HCT116 (cell line): ENCODE data around the gene CCDC15. TPM values are rescaled to one million over a fixed set of nuclear protein-coding genes. Genes with fewer than 3 reads are reported as not detected.

Source experiments
- ATAC-seq: fragments of 200-7000 bp; cut with Tn5 transposase; 2 replicates; pipeline ENCODE4 v1.9.1; 2020; ENCODE audit warnings: mild to moderate bottlenecking, moderate library complexity
- BruUV-seq: library from RNA; stranded (reverse); fragments of 400-500 nt; replicated peaks from 2 replicates; lab custom pipeline; 2021; lab: Mats Ljungman, UMichigan
- CTCF ChIA-PET: fragments of 300-600 bp; sonication (Branson Sonifier 250); formaldehyde crosslinking; loops from one replicate; lab custom pipeline; 2021; ENCODE audit warnings: antibody characterized with exemption; lab: Charles Lee
- POLR2A ChIA-PET: fragments of 300-600, 350-600 bp; sonication (Branson Sonifier 250); formaldehyde crosslinking; loops from one replicate; lab custom pipeline; 2021; ENCODE audit warnings: antibody characterized with exemption; lab: Charles Lee
- RAD21 ChIA-PET, 2 experiments: fragments of 300-600 bp; sonication (Branson Sonifier 250); formaldehyde crosslinking; loops; one replicate each; lab custom pipeline; 2023; ENCODE audit warnings: low total read pairs in 2 of 2; ENCODE audit not compliant: uncharacterized antibody in 2 of 2, unreplicated experiment in 2 of 2, low non-redundant PET in 1 of 2; lab: Charles Lee
- DNase-seq: peaks from one replicate; pipeline ENCODE4 v3.0.0-alpha.2; 2010; ENCODE audit warnings: low read depth, low spot score
- H2AFZ ChIP-seq: fragments of 200-600 bp; shearing (Covaris generic), sonication (generic); 2 replicates; pipeline ENCODE4 v1.6.1; 2017; ENCODE audit warnings: low read depth, mixed run types, mixed read lengths, antibody characterized with exemption, low read length; ENCODE audit not compliant: poor library complexity, severe bottlenecking
- H3K27ac ChIP-seq: 2 replicates; pipeline ENCODE4 v1.5.1; 2012; ENCODE audit warnings: low read depth, low read length
- H3K27me3 ChIP-seq: fragments of 200-600 bp; sonication (generic); 2 replicates; pipeline ENCODE4 v1.6.1; 2016; ENCODE audit warnings: mixed run types, low read length, mixed read lengths; ENCODE audit not compliant: insufficient read depth
- H3K36me3 ChIP-seq, 2 experiments: fragments of 200-500 bp in 1 of 2; fragments of 200-600 bp in 1 of 2; sonication (Bioruptor generic) in 1 of 2; sonication (generic) in 1 of 2; 2 replicates each; pipeline versions ENCODE4 v1.5.1 to v1.6.1; 2014 to 2016; ENCODE audit warnings: low read length in 2 of 2, inconsistent platforms in 1 of 2, mixed read lengths in 1 of 2, mixed run types in 1 of 2; ENCODE audit not compliant: insufficient read depth in 2 of 2, control insufficient read depth in 1 of 2
- H3K4me1 ChIP-seq, 2 experiments: fragments of 200-600 bp in 1 of 2; sonication (generic) in 1 of 2; 2 replicates each; pipeline versions ENCODE4 v1.5.1 to v1.6.1; 2012 to 2017; ENCODE audit warnings: low read length in 2 of 2, inconsistent platforms in 1 of 2, mild to moderate bottlenecking in 1 of 2, mixed read lengths in 1 of 2, mixed run types in 1 of 2, moderate library complexity in 1 of 2; ENCODE audit not compliant: insufficient read depth in 2 of 2, control insufficient read depth in 1 of 2
- H3K4me2 ChIP-seq: fragments of 200-600 bp; sonication (generic); 2 replicates; pipeline ENCODE4 v1.6.1; 2017; ENCODE audit warnings: mixed run types, low read length, mixed read lengths
- H3K4me3 ChIP-seq, 2 experiments: fragments of 200-600 bp in 1 of 2; sonication (generic) in 1 of 2; replicated peaks in 1 of 2; 2 replicates each; pipeline ENCODE4 v1.5.1; 2011 to 2016; ENCODE audit warnings: low read length in 2 of 2, control low read depth in 1 of 2, low read depth in 1 of 2, mild to moderate bottlenecking in 1 of 2, mixed read lengths in 1 of 2, mixed run types in 1 of 2
- H3K79me2 ChIP-seq: fragments of 200-600 bp; sonication (generic); 2 replicates; pipeline ENCODE4 v1.6.1; 2017; ENCODE audit warnings: mild to moderate bottlenecking, mixed run types, low read length, moderate library complexity, mixed read lengths; ENCODE audit not compliant: insufficient read depth
- H3K9ac ChIP-seq: fragments of 200-600 bp; sonication (generic); 2 replicates; pipeline ENCODE4 v1.6.1; 2016; ENCODE audit warnings: low read length, mixed read lengths
- H3K9me2 ChIP-seq: fragments of 200-600 bp; sonication (generic), shearing (Covaris generic); 2 replicates; pipeline ENCODE4 v1.6.1; 2017; ENCODE audit warnings: mixed run types, mild to moderate bottlenecking, moderate library complexity; ENCODE audit not compliant: insufficient read depth
- H3K9me3 ChIP-seq, 2 experiments: fragments of 200-500 bp in 1 of 2; fragments of 200-600 bp in 1 of 2; sonication (Bioruptor generic) in 1 of 2; sonication (generic) in 1 of 2; 2 replicates each; pipeline ENCODE4 v1.6.1; 2014 to 2017; ENCODE audit warnings: low read length in 2 of 2, mixed read lengths in 2 of 2, inconsistent platforms in 1 of 2, low read depth in 1 of 2, mild to moderate bottlenecking in 1 of 2, mixed run types in 1 of 2, moderate library complexity in 1 of 2; ENCODE audit not compliant: control insufficient read depth in 1 of 2, insufficient read depth in 1 of 2
- H4K20me1 ChIP-seq: fragments of 200-600 bp; sonication (generic), shearing (Covaris generic); 2 replicates; pipeline ENCODE4 v1.6.1; 2017; ENCODE audit warnings: mixed run types, mild to moderate bottlenecking, moderate library complexity; ENCODE audit not compliant: insufficient read depth
- CBX3 ChIP-seq: IDR thresholded peaks from 2 replicates; pipeline ENCODE4 v1.6.1; 2012; ENCODE audit warnings: low read depth
- CEBPB ChIP-seq: IDR thresholded peaks from 2 replicates; pipeline ENCODE4 v1.6.1; 2012; ENCODE audit warnings: low read depth
- CTCF ChIP-seq, 3 experiments: fragments of 200-600 bp in 1 of 3; sonication (generic) in 1 of 3; IDR thresholded peaks in 2 of 3; conservative IDR thresholded peaks in 1 of 3; 2 replicates each; pipeline ENCODE4 v1.5.1; 2012 to 2017; ENCODE audit warnings: low read depth in 2 of 3, low read length in 2 of 3, antibody characterized with exemption in 1 of 3, borderline replicate concordance in 1 of 3, control low read depth in 1 of 3, mild to moderate bottlenecking in 1 of 3, mixed read lengths in 1 of 3, mixed run types in 1 of 3, moderate library complexity in 1 of 3; ENCODE audit not compliant: insufficient read depth in 1 of 3
- EGR1 ChIP-seq: IDR thresholded peaks from 2 replicates; pipeline ENCODE4 v1.6.1; 2012; ENCODE audit warnings: low read depth
- ELF1 ChIP-seq: IDR thresholded peaks from 2 replicates; pipeline ENCODE4 v1.6.1; 2012; ENCODE audit warnings: low read depth, borderline replicate concordance
- EZH2 ChIP-seq: fragments of 200-600 bp; sonication (generic); IDR thresholded peaks from 2 replicates; pipeline ENCODE4 v1.6.1; 2017; ENCODE audit warnings: antibody characterized with exemption, mixed run types
- EZH2phosphoT487 ChIP-seq: fragments of 200-600 bp; IDR thresholded peaks from 2 replicates; pipeline ENCODE4 v1.6.1; 2018; ENCODE audit warnings: antibody characterized with exemption, borderline replicate concordance
- FOSL1 ChIP-seq: IDR thresholded peaks from 2 replicates; pipeline ENCODE4 v1.6.1; 2012; ENCODE audit warnings: low read depth
- POLR2A ChIP-seq: IDR thresholded peaks from 2 replicates; pipeline ENCODE4 v1.7.0; 2011; ENCODE audit warnings: borderline replicate concordance; ENCODE audit not compliant: insufficient read depth, insufficient read length; ENCODE audit errors: extremely low read depth
- POLR2AphosphoS5 ChIP-seq: IDR thresholded peaks from 2 replicates; pipeline ENCODE4 v1.6.1; 2011; ENCODE audit warnings: mild to moderate bottlenecking, low read depth, low read length, moderate library complexity
- RAD21 ChIP-seq: IDR thresholded peaks from 2 replicates; pipeline ENCODE4 v1.6.1; 2012; ENCODE audit warnings: low read depth, mild to moderate bottlenecking
- REST ChIP-seq: IDR thresholded peaks from 2 replicates; pipeline ENCODE4 v1.6.1; 2012; ENCODE audit warnings: low read depth
- SIN3A ChIP-seq: IDR thresholded peaks from 2 replicates; pipeline ENCODE4 v1.6.1; 2012; ENCODE audit warnings: low read depth
- SP1 ChIP-seq: IDR thresholded peaks from 2 replicates; pipeline ENCODE4 v1.6.1; 2012; ENCODE audit warnings: low read depth
- TCF7L2 ChIP-seq: IDR thresholded peaks from 2 replicates; pipeline ENCODE4 v1.7.0; 2011; ENCODE audit warnings: borderline replicate concordance, inconsistent platforms; ENCODE audit not compliant: insufficient read depth, insufficient read length; ENCODE audit errors: extremely low read depth
- ZFX ChIP-seq: fragments of 450-650 bp; IDR thresholded peaks from 2 replicates; pipeline ENCODE4 v1.6.1; 2017
- ZNF274 ChIP-seq: fragments of 200-500 bp; sonication (Bioruptor generic); IDR thresholded peaks from 2 replicates; pipeline ENCODE4 v1.6.1; 2014; ENCODE audit warnings: mild to moderate bottlenecking, low read depth, low read length, inconsistent platforms
- intact Hi-C: fragments of 100-400 bp; cut with micrococcal nuclease; formaldehyde crosslinking; loops from 2 replicates; pipeline ENCODE4 v1.10.0; 2022
- total RNA-seq: library from RNA; stranded (reverse); gene quantifications from one replicate; pipeline ENCODE4 v1.2.1, GENCODE V29; 2021; ENCODE audit not compliant: unreplicated experiment
- TF ChIP-seq, protein P1 (sequence below): IDR thresholded peaks from 2 replicates; pipeline ENCODE4 v1.6.1; 2011; ENCODE audit warnings: mild to moderate bottlenecking, low read length, moderate library complexity; ENCODE audit not compliant: insufficient replicate concordance; ENCODE audit errors: extremely low read depth

The CCDC15 gene
- total RNA-seq, 1 experiment from 2014 or later: 2.4 TPM

GRCh38 chr11:124917115-124917637 lies 36.8 kb upstream of the CCDC15 start:
- no peak overlapping the region for H3K9ac ChIP-seq
- no peak overlapping the region for H2AFZ ChIP-seq
- no peak overlapping the region for H3K4me2 ChIP-seq
- peaks cover 0 to 5% of the 10 kb centered on the region in 2 experiments; a peak in 1 of 4 replicates for H3K4me1 ChIP-seq
- H3K27me3 ChIP-seq: no peaks in the 10 kb centered on the region
- no TSS peak for BruUV-seq
- intact Hi-C loops: no loop called here
- no peak for DNase-seq
- CTCF ChIA-PET: no interaction called here
- no peak overlapping the region for H3K4me3 ChIP-seq
- H3K9me2 ChIP-seq: no peaks in the 10 kb centered on the region
- no peaks in the 10 kb centered on the region for H3K36me3 ChIP-seq
- H3K27ac ChIP-seq: no peak overlapping the region
- no peaks in the 10 kb centered on the region for H3K9me3 ChIP-seq
- H3K79me2 ChIP-seq: no peaks in the 10 kb centered on the region
- H4K20me1 ChIP-seq: no peaks in the 10 kb centered on the region
- no peak for ATAC-seq
- RAD21 ChIA-PET: no interaction called here
- POLR2A ChIA-PET: no interaction called here
- TF ChIP-seq, protein P1, sequence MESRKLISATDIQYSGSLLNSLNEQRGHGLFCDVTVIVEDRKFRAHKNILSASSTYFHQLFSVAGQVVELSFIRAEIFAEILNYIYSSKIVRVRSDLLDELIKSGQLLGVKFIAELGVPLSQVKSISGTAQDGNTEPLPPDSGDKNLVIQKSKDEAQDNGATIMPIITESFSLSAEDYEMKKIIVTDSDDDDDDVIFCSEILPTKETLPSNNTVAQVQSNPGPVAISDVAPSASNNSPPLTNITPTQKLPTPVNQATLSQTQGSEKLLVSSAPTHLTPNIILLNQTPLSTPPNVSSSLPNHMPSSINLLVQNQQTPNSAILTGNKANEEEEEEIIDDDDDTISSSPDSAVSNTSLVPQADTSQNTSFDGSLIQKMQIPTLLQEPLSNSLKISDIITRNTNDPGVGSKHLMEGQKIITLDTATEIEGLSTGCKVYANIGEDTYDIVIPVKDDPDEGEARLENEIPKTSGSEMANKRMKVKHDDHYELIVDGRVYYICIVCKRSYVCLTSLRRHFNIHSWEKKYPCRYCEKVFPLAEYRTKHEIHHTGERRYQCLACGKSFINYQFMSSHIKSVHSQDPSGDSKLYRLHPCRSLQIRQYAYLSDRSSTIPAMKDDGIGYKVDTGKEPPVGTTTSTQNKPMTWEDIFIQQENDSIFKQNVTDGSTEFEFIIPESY: no peak
- TF ChIP-seq SIN3A: no peak
- TF ChIP-seq EZH2: no peak
- TF ChIP-seq ELF1: no peak
- no peak for TF ChIP-seq ZNF274
- no peak for TF ChIP-seq RAD21
- no peak for TF ChIP-seq CBX3
- TF ChIP-seq REST: no peak
- no peak for TF ChIP-seq CTCF (IDR thresholded peaks at IDR 0.05 in 2 of 3, conservative IDR thresholded peaks at IDR 0.05 in 1 of 3; ENCODE audit: borderline replicate concordance in 1 of 3, insufficient read depth in 1 of 3, low read depth in 2 of 3, low read length in 2 of 3)
- TF ChIP-seq TCF7L2: no peak
- TF ChIP-seq ZFX: no peak
- no peak for TF ChIP-seq FOSL1
- no peak for TF ChIP-seq SP1
- TF ChIP-seq EGR1: no peak
- no peak for TF ChIP-seq CEBPB
- no peak for TF ChIP-seq EZH2phosphoT487
- TF ChIP-seq POLR2AphosphoS5: no peak
- TF ChIP-seq POLR2A: no peak
